IPS-20b (cell line): ENCODE results near the gene NAA25.
A peak's percentile ranks its signal among the peaks of the same experiment; 100 is the strongest.

ENCODE experiments used
- H3K27ac ChIP-seq: one replicate; pipeline ENCODE4 v1.5.1; 2013; ENCODE audit warnings: low read length
- H3K27me3 ChIP-seq: 2 replicates; pipeline ENCODE4 v1.6.1; 2013; ENCODE audit warnings: mild to moderate bottlenecking, low read length, inconsistent platforms; ENCODE audit not compliant: insufficient read depth
- H3K36me3 ChIP-seq: 2 replicates; pipeline ENCODE4 v1.6.1; 2013; ENCODE audit warnings: low read depth, mild to moderate bottlenecking, inconsistent platforms, low read length, moderate library complexity; ENCODE audit not compliant: insufficient read depth
- H3K4me1 ChIP-seq: 2 replicates; pipeline ENCODE4 v1.6.1; 2013; ENCODE audit warnings: mild to moderate bottlenecking, control low read depth, inconsistent platforms, low read length, moderate library complexity; ENCODE audit not compliant: insufficient read depth
- H3K4me3 ChIP-seq: 2 replicates; pipeline ENCODE4 v1.5.1; 2013; ENCODE audit warnings: mild to moderate bottlenecking, low read length, inconsistent platforms
- H3K9ac ChIP-seq: 2 replicates; pipeline ENCODE4 v1.6.1; 2013; ENCODE audit warnings: low read depth, mild to moderate bottlenecking, inconsistent platforms, low read length, moderate library complexity
- H3K9me3 ChIP-seq: 2 replicates; pipeline ENCODE4 v1.6.1; 2013; ENCODE audit warnings: mild to moderate bottlenecking, low read depth, low read length, inconsistent platforms; ENCODE audit not compliant: insufficient read depth

Gene NAA25

DNA sequence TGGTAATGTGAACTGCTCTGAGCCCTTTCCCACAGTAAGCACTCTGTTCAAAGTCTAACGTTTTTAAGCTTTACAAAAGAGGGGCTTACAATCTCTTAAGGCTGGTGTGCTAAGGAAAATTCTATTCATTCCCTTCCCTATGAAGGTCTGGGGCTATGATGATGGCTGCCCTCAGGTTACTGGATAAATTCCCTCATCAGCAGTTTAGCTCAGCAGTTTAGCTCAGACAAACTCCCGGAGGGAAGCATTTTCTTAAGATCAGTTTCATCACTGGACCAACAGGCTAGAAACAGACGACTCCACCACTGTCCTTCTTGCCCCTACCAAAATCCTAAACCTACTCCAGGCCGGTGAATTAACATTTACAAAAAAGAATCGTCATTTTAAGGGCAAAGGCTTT lies 76.3 kb downstream of the NAA25 start:
- Histone ChIP-seq H3K36me3 (peaks cover 88% of the 10 kb centered on the region), H3K9ac (no peak overlapping the region), H3K27me3 (no peaks in the 10 kb centered on the region), H3K4me3 (no peak overlapping the region), H3K4me1 (peaks cover 3% of the 10 kb centered on the region; the same call in 1 of the 2 replicates), H3K9me3 (no peaks in the 10 kb centered on the region), H3K27ac (no peak overlapping the region)

DNA sequence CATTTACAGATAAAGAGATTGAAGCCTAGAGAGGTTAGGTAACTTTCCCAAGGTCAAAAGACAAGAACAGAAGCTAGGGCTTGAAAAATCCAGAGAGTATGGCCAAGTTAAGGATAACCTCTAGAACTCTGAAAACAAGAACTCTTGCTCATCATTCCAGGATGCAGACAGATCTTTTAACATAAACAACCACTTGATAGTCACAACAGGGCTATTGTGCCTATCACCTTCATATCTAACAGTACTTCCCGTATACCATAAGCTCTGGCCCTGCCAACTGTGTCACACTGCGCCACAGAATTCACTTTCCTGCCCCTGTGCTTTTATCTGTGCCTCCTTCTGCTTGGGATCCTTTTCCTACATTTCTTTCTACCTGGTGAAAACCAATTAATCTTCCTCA lies 77.1 kb downstream of the NAA25 start:
- Histone ChIP-seq H3K4me3 (no peak overlapping the region), H3K9ac (no peak overlapping the region), H3K4me1 (peaks cover 3% of the 10 kb centered on the region; the same call in 1 of the 2 replicates), H3K27me3 (no peaks in the 10 kb centered on the region), H3K27ac (no peak overlapping the region), H3K9me3 (no peaks in the 10 kb centered on the region), H3K36me3 (peaks cover 82% of the 10 kb centered on the region)

DNA sequence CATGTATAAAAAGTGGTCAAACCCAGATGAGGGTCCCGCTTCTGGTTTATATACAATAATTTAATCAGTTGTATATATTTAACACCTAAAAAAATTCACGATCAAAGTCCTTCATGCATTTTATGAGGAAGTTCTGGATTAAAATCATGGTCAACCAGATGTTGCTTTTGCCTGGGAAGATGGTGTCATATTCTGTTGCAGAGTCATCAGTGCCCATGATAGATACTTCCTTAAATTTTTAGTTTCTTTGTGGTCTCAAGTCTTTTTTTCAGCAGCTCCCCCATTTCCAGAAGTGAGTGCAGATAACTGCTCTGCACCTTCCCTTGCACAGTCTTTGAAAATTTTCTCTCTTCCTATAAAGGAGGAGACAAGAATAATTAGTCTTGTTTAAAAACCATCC lies 79.3 kb downstream of the NAA25 start:
- no peak overlapping the region for H3K4me3 ChIP-seq
- no peak overlapping the region for H3K9ac ChIP-seq
- no peak overlapping the region for H3K27ac ChIP-seq
- H3K27me3 ChIP-seq = no peaks in the 10 kb centered on the region
- peaks cover 70% of the 10 kb centered on the region for H3K36me3 ChIP-seq
- 0 out of 2 replicates have a peak, but pooled peaks cover 4% of the 10 kb centered on the region for H3K4me1 ChIP-seq
- no peaks in the 10 kb centered on the region for H3K9me3 ChIP-seq

DNA sequence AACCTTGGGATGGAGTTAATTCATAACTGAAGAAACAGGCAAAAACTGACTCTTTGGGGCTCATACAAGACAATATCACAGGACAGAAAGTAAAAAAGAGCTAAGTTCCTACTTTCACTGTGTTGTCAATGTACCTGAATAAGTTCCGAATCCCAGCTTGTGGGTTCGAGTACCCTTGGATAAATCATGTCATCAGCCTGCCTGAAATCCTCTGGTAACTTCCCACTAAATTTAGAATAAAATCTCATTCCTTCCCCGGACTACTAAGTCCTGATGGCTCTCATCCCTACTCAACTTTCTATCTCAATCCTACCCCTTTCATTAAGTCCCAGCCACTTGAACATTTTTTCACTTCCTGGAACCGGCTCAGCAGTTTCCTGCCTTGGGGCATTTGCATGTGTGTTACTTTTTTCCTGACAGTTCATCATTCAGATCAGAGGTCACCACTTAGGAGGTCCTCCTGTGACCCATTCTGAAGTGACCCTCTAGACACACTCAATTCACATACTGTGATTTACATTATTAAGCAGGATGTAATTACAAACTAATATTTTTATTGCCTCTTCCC lies 82.7 kb downstream of the NAA25 start:
- 0 out of 2 replicates have a peak, but pooled peaks cover 4% of the 10 kb centered on the region for H3K4me1 ChIP-seq
- H3K27me3 ChIP-seq = no peaks in the 10 kb centered on the region
- no peak overlapping the region for H3K9ac ChIP-seq
- H3K9me3 ChIP-seq = no peaks in the 10 kb centered on the region
- H3K36me3 ChIP-seq = peaks cover 68% of the 10 kb centered on the region
- H3K4me3 ChIP-seq = no peak overlapping the region
- no peak overlapping the region for H3K27ac ChIP-seq

DNA sequence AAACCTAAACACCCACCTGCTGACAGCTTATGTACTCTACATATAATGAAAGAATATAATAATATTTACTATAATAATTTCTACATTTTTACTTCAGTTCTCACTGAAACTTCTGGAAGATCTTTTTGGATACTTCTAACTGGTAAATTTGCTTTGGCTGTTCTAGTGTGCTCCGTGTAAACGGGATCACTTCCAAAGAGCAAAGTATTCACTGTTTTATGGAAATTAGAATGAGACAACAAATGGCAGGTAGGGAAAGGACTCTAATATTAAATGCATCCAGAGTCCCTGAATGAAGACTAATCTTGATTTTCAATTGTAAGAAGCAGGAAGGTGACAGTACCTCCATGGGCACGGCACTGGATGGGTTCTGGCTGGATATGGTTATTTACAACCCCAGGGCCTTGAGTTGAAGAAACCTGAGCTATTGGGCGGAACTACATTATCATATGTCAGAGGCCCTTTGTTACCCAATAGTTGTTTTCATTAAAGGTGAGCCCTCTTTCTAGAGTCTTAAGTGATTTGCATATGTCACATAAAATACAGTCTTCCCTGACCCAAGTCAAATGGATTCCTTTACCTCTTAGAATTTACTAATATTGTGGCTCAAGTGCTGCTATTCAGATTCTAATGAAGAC lies 84.7 kb downstream of the NAA25 start:
- Histone ChIP-seq H3K4me1 (0 out of 2 replicates have a peak, but pooled peaks cover 4% of the 10 kb centered on the region), H3K36me3 (peaks cover 70% of the 10 kb centered on the region), H3K27me3 (no peaks in the 10 kb centered on the region), H3K4me3 (no peak overlapping the region), H3K9ac (no peak overlapping the region), H3K9me3 (no peaks in the 10 kb centered on the region), H3K27ac (no peak overlapping the region)

DNA sequence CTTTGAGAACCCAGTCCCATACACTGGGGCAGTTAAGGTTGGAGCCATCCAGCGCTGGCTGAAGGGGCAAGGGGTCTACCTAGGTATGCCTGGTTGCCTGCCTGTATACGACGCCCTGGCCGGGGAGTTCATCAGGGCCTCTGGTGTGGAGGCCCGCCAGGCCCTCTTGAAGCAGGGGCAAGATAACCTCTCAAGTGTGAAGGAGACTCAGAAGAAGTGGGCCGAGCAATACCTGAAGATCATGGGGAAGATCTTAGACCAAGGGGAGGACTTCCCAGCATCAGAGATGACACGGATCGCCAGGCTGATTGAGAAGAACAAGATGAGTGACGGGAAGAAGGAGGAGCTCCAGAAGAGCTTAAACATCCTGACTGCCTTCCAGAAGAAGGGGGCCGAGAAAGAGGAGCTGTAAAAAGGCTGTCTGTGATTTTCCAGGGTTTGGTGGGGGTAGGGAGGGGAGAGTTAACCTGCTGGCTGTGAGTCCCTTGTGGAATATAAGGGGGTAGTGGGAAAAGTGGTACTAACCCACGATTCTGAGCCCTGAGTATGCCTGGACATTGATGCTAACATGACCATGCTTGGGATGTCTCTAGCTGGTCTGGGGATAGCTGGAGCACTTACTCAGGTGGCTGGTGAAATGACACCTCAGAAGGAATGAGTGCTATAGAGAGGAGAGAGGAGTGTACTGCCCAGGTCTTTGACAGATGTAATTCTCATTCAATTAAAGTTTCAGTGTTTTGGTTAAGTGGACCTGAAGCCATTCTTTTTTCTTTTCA lies 86.2 kb downstream of the NAA25 start:
- Histone ChIP-seq H3K27ac (no peak overlapping the region), H3K4me3 (no peak overlapping the region), H3K27me3 (no peaks in the 10 kb centered on the region), H3K4me1 (0 out of 2 replicates have a peak, but pooled peaks cover 4% of the 10 kb centered on the region), H3K9me3 (no peaks in the 10 kb centered on the region), H3K36me3 (peaks cover 68% of the 10 kb centered on the region), H3K9ac (no peak overlapping the region)

DNA sequence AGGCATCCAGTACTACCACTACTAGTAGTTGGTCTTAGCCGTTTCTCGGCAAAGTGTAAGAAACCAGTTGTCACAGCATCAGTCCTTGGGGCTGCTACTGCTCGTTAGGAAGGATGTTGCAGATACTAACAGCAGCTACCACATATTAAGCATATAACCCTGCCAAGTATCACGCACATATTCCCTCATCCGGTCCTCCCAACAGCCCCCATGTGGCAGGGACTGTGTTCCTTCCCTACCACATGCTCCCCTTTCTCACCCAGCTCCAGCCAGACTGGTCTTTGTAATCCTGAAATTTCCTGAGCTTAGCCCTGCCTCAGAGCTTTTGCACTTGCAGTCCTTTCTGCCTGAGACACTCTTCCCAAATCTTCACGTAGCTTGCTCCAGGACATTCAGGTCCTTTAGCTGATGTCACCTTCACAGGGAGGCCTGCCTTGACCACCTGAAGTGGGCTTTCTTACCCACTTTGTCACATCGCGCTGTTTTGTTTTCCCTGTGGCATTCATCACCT lies 87.6 kb downstream of the NAA25 start:
- Histone ChIP-seq H3K4me3 (no peak overlapping the region), H3K9ac (no peak overlapping the region), H3K27ac (no peak overlapping the region), H3K9me3 (no peaks in the 10 kb centered on the region), H3K36me3 (peaks cover 80% of the 10 kb centered on the region), H3K4me1 (0 out of 2 replicates have a peak, but pooled peaks cover under 1% of the 10 kb centered on the region), H3K27me3 (no peaks in the 10 kb centered on the region)

DNA sequence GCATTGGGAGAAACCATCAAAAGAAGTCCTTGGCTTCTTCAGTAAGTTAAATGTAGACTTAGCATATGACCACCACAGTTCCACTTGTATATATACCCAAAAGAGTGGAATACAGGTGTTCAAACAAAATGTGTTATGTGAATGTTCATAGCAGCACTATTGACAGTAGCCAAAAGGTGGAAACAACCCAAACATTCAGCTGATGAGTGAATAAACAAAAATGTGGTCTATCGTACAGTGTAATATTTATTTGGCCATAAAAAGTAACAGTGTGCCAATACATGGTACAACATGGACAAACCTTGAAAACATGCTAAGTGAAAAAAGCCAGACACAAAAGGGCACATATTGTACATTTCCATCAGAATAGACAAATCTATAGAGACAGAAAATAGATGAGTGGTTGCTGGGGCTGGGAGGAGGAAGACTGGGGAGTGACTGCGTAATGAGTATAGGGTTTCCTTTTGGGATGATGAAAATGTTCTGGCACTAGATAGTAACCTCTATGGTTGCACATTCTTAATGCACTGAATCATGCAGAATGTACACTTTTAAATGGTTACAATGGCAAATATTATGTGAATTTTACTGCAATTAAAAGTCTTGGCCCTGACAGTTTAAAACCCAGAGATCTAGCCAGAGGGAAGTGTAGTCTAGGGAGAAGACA lies 89.9 kb downstream of the NAA25 start:
- H3K4me1 ChIP-seq = peaks cover 4% of the 10 kb centered on the region; the same call in 1 of the 2 replicates
- H3K9ac ChIP-seq = no peak overlapping the region
- H3K9me3 ChIP-seq = no peaks in the 10 kb centered on the region
- H3K27me3 ChIP-seq = no peaks in the 10 kb centered on the region
- H3K27ac ChIP-seq = no peak overlapping the region
- no peak overlapping the region for H3K4me3 ChIP-seq
- peaks cover 77% of the 10 kb centered on the region for H3K36me3 ChIP-seq

DNA sequence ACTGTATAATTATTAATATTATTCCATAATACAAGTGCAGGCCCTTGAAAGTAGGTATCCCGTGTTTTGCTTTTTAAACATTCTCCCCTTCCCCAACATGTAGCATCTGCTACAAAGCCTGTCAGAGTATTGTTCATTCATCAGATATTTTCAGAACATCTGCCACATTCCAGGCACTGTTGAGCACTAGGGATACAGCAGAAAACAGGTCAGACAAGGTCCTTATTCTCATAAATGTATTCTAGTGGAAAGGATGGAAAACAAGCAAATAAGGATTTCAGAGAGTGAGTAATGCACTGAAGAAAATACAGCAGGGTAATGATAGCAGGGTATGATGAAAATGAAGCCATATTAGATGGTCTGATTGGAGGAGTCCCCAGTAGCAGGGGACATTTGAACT lies 91.5 kb downstream of the NAA25 start:
- Histone ChIP-seq H3K4me1 (peaks cover 4% of the 10 kb centered on the region; the same call in 1 of the 2 replicates), H3K27me3 (no peaks in the 10 kb centered on the region), H3K4me3 (no peak overlapping the region), H3K27ac (no peak overlapping the region), H3K9ac (no peak overlapping the region), H3K9me3 (no peaks in the 10 kb centered on the region), H3K36me3 (peaks cover 61% of the 10 kb centered on the region)

DNA sequence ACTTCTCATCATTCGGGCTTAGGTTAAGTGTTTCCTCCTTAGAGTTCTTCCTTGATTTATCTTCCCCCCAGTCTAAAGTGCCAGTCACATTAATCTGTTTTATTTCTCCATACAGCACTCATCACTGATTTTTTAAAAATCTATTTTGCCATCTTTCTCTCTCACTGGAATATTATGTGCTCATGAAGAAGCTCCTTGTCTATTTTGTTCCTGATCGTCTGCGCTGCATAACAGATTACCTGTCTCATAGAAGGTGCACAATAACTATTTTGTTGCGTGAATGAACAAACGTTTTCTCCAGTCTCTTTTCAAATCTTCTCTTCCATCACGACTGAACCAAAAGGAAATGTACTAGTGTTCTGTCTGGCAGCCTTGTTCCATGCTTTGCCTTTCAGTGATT lies 92.6 kb downstream of the NAA25 start:
- Histone ChIP-seq H3K36me3 (peaks cover 53% of the 10 kb centered on the region), H3K4me1 (peaks cover 10% of the 10 kb centered on the region; the same call in 1 of the 2 replicates), H3K4me3 (no peak overlapping the region), H3K27me3 (no peaks in the 10 kb centered on the region), H3K9me3 (no peaks in the 10 kb centered on the region), H3K27ac (no peak overlapping the region), H3K9ac (no peak overlapping the region)

DNA sequence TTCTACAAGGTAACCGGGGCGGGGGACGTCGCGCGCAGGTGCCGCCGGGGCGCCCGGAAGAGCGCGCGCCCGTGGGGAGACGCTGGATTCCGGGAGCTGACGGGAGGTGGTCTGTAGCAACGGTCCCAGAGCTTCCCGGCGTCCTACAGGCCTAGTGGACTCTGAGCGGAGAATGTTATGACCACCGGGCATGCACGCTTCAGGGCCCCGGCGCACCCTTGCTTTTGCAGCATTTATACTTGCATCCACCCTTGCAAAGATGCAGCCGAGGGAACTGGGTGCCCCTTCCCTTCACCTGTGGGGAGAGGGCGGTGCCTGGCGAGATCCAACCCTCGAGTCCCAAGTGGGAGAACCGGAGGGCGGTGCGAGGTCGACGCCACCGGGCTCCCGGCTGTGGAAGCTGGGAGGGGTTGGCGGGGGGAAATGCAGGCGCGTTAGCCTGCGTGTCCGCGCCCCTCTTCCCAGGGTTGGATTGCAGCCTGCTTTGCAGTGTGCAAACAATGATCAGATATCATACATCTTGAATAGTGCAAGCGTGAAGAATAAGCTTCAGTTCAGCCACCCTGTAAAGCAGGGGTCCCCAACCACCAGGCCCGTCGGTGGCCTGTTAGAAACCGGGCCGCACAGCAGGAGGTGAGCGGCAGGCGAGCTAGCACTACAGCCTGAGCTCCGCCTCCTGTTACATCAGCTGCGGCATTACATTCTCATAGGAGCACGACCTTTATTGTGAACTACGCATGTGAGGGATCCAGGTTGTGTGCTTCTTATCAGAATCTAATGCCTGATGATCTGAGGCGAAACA lies 94.8 kb downstream of the NAA25 start:
- Histone ChIP-seq H3K9me3 (no peaks in the 10 kb centered on the region), H3K27me3 (no peaks in the 10 kb centered on the region), H3K9ac (peak overlapping the region; percentile 96), H3K4me3 (peak overlapping the region; percentile 99), H3K4me1 (peaks cover 10% of the 10 kb centered on the region; the same call in 1 of the 2 replicates), H3K27ac (peak overlapping the region; percentile 83), H3K36me3 (peaks cover 37% of the 10 kb centered on the region)
